Erythroblast (primary cell): Measurements from ENCODE around the gene SNX25.

Source experiments
- GATA1 ChIP-seq: IDR thresholded peaks from 2 replicates; pipeline ENCODE4 v1.6.1; 2011; ENCODE audit warnings: low read depth, mild to moderate bottlenecking, control low read depth, low read length, moderate library complexity
- POLR2A ChIP-seq: IDR thresholded peaks from 2 replicates; pipeline ENCODE4 v1.6.1; 2011; ENCODE audit warnings: mild to moderate bottlenecking, low read length

- TF ChIP-seq POLR2A: no peak
- TF ChIP-seq GATA1: no peak
Measured at GRCh38 chr4:185283723-185284122, 74.3 kb downstream of the SNX25 start.
